Astrocyte (in vitro differentiated cells and primary cell): Measurements from ENCODE around the gene OR10S1. TPM values are rescaled to one million over a fixed set of nuclear protein-coding genes. Genes with fewer than 3 reads are reported as not detected.

Experiments used
- DNase-seq: peaks from one replicate; pipeline ENCODE4 v3.0.0-alpha.2; 2010; ENCODE audit warnings: low read depth
- FAIRE-seq: peaks from 2 replicates; lab custom pipeline; 2011; peaks lifted over from hg19 to GRCh38; lab: Jason Lieb, UNC
- H2AFZ ChIP-seq: 2 replicates; pipeline ENCODE4 v1.6.0; 2012; ENCODE audit warnings: low read depth, low read length, inconsistent platforms
- H3K27ac ChIP-seq: 2 replicates; pipeline ENCODE4 v1.5.1; 2011; ENCODE audit warnings: low read depth, low read length, inconsistent platforms
- H3K27me3 ChIP-seq: 2 replicates; pipeline ENCODE4 v1.6.0; 2011; ENCODE audit warnings: low read length, inconsistent platforms; ENCODE audit not compliant: insufficient read depth
- H3K36me3 ChIP-seq: 2 replicates; pipeline ENCODE4 v1.5.1; 2011; ENCODE audit warnings: low read length, inconsistent platforms; ENCODE audit not compliant: insufficient read depth
- H3K4me1 ChIP-seq: 2 replicates; pipeline ENCODE4 v1.5.1; 2011; ENCODE audit warnings: low read length, inconsistent platforms; ENCODE audit not compliant: insufficient read depth
- H3K4me2 ChIP-seq: 2 replicates; pipeline ENCODE4 v1.6.0; 2012; ENCODE audit warnings: low read length, inconsistent platforms
- H3K4me3 ChIP-seq: 2 replicates; pipeline ENCODE4 v1.5.1; 2011; ENCODE audit warnings: low read depth, mild to moderate bottlenecking, low read length, inconsistent platforms; ENCODE audit not compliant: insufficient read depth
- H3K79me2 ChIP-seq: 2 replicates; pipeline ENCODE4 v1.6.0; 2012; ENCODE audit warnings: mild to moderate bottlenecking, low read length, inconsistent platforms; ENCODE audit not compliant: insufficient read depth
- H3K9ac ChIP-seq: 2 replicates; pipeline ENCODE4 v1.6.0; 2012; ENCODE audit warnings: mild to moderate bottlenecking, low read length, inconsistent platforms
- H3K9me3 ChIP-seq: 2 replicates; pipeline ENCODE4 v1.5.1; 2012; ENCODE audit warnings: low read depth, mild to moderate bottlenecking, low read length, inconsistent platforms; ENCODE audit not compliant: insufficient read depth
- H4K20me1 ChIP-seq: 2 replicates; pipeline ENCODE4 v1.6.0; 2012; ENCODE audit warnings: low read length, inconsistent platforms; ENCODE audit not compliant: insufficient read depth
- H3K27ac Mint-ChIP-seq: one replicate; pipeline ENCODE4 v1.8.0; 2021; ENCODE audit warnings: mild to moderate bottlenecking, mixed read lengths; ENCODE audit not compliant: unreplicated experiment
- H3K27me3 Mint-ChIP-seq: one replicate; pipeline ENCODE4 v1.8.0; 2021; ENCODE audit warnings: low read depth, mixed read lengths; ENCODE audit not compliant: unreplicated experiment
- H3K36me3 Mint-ChIP-seq: one replicate; pipeline ENCODE4 v1.8.0; 2021; ENCODE audit warnings: low read depth, mixed read lengths; ENCODE audit not compliant: unreplicated experiment
- H3K4me1 Mint-ChIP-seq: one replicate; pipeline ENCODE4 v1.8.0; 2021; ENCODE audit warnings: low read depth, mixed read lengths; ENCODE audit not compliant: unreplicated experiment
- H3K4me3 Mint-ChIP-seq: one replicate; pipeline ENCODE4 v1.8.0; 2021; ENCODE audit warnings: mild to moderate bottlenecking, moderate library complexity, mixed read lengths; ENCODE audit not compliant: unreplicated experiment
- H3K9me3 Mint-ChIP-seq: one replicate; pipeline ENCODE4 v1.8.0; 2021; ENCODE audit warnings: mild to moderate bottlenecking, mixed read lengths; ENCODE audit not compliant: unreplicated experiment
- EZH2 ChIP-seq: IDR thresholded peaks from 2 replicates; pipeline ENCODE4 v1.6.1; 2012; ENCODE audit warnings: mild to moderate bottlenecking, low read length, inconsistent platforms; ENCODE audit not compliant: insufficient read depth
- total RNA-seq: library from RNA; stranded (reverse); gene quantifications from 2 replicates; pipeline ENCODE4 v1.2.1, GENCODE V29; 2021
- TF ChIP-seq, protein P1 (sequence below): IDR thresholded peaks from 2 replicates; pipeline ENCODE4 v1.5.1; 2011; ENCODE audit warnings: low read depth, mild to moderate bottlenecking, inconsistent platforms, low read length, moderate library complexity; ENCODE audit not compliant: insufficient read depth

OR10S1 gene
- total RNA-seq, 1 donor from 2014 or later: not detected

- no peak within 1 kb of the TSS for H3K4me3 Mint-ChIP-seq
- Histone ChIP-seq H2AFZ (no peak within 1 kb of the TSS), H3K27ac (no peak within 1 kb of the TSS), H3K9ac (no peak within 1 kb of the TSS), H3K4me2 (no peak within 1 kb of the TSS), H3K9me3 (peaks cover 3% of the 10 kb centered on the region), H3K27me3 (no peaks in the 10 kb centered on the region), H4K20me1 (no peaks in the 10 kb centered on the region), H3K4me3 (no peak within 1 kb of the TSS), H3K36me3 (no peaks in the 10 kb centered on the region), H3K79me2 (no peaks in the 10 kb centered on the region), H3K4me1 (no peaks in the 10 kb centered on the region)
- no peak for FAIRE-seq
- no peaks in the 10 kb centered on the region for H3K4me1 Mint-ChIP-seq
- H3K36me3 Mint-ChIP-seq: no peaks in the 10 kb centered on the region
- no peaks in the 10 kb centered on the region for H3K27me3 Mint-ChIP-seq
- H3K9me3 Mint-ChIP-seq: no peaks in the 10 kb centered on the region
- TF ChIP-seq EZH2: no peak
- TF ChIP-seq, protein P1, sequence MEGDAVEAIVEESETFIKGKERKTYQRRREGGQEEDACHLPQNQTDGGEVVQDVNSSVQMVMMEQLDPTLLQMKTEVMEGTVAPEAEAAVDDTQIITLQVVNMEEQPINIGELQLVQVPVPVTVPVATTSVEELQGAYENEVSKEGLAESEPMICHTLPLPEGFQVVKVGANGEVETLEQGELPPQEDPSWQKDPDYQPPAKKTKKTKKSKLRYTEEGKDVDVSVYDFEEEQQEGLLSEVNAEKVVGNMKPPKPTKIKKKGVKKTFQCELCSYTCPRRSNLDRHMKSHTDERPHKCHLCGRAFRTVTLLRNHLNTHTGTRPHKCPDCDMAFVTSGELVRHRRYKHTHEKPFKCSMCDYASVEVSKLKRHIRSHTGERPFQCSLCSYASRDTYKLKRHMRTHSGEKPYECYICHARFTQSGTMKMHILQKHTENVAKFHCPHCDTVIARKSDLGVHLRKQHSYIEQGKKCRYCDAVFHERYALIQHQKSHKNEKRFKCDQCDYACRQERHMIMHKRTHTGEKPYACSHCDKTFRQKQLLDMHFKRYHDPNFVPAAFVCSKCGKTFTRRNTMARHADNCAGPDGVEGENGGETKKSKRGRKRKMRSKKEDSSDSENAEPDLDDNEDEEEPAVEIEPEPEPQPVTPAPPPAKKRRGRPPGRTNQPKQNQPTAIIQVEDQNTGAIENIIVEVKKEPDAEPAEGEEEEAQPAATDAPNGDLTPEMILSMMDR: no peak
- no peak within 1 kb of the TSS for H3K27ac Mint-ChIP-seq
- DNase-seq: no peak
Measured at GRCh38 chr11:123939317-123939716, 38.3 kb downstream of the OR10S1 start, which contains the start of gene OR4D5. TSS of gene OR4D5 (plus strand) at chr11:123939617. CDS start at chr11:123939617, 0 bp downstream.

Other genes starting within 250 kb of the OR10S1 start
- 8.6 and 11.3 TPM in 2 replicates for gene ZNF202, start 236.1 kb downstream of the OR10S1 start, total RNA-seq
- gene OR6X1, start 223.3 kb downstream of the OR10S1 start, total RNA-seq: not detected in 2 replicates
- not detected in 2 replicates for gene OR6M1, start 171.4 kb downstream of the OR10S1 start, total RNA-seq
- not detected in 2 replicates for gene TMEM225, start 92.1 kb downstream of the OR10S1 start, total RNA-seq
- gene OR8D4, start 75.6 kb downstream of the OR10S1 start, total RNA-seq: not detected in 2 replicates
- gene OR4D5, start 38.2 kb downstream of the OR10S1 start, total RNA-seq: not detected in 2 replicates
- not detected in 2 replicates for gene OR6T1, start 33.9 kb downstream of the OR10S1 start, total RNA-seq
- not detected in 2 replicates for gene OR10G6, start 17.4 kb upstream of the OR10S1 start, total RNA-seq
- not detected in 2 replicates for gene OR10G4, start 35.2 kb upstream of the OR10S1 start, total RNA-seq
- not detected in 2 replicates for gene OR10G9, start 45.2 kb upstream of the OR10S1 start, total RNA-seq
- not detected in 2 replicates for gene OR10G8, start 49.0 kb upstream of the OR10S1 start, total RNA-seq
- not detected in 2 replicates for gene OR10G7, start 63.5 kb upstream of the OR10S1 start, total RNA-seq
- 8.6 and 8.7 TPM in 2 replicates for gene VWA5A, start 137.7 kb upstream of the OR10S1 start, total RNA-seq
- gene OR10D3, start 205.6 kb upstream of the OR10S1 start, total RNA-seq: not detected in 2 replicates